ENCODE results near the gene HIBADH. TPM values are rescaled to one million over a fixed set of nuclear protein-coding genes. Genes with fewer than 3 reads are reported as not detected.
"Not testable (repeated sequence)": the region's sequence is repeated elsewhere in the genome, so short reads cannot be mapped to it uniquely, and the experiment has no call there.

Gene HIBADH
- total and polyA plus RNA-seq, 3 donors from 2014 or later, result 49.8 to 77.4 (median 69.9) TPM

DNA sequence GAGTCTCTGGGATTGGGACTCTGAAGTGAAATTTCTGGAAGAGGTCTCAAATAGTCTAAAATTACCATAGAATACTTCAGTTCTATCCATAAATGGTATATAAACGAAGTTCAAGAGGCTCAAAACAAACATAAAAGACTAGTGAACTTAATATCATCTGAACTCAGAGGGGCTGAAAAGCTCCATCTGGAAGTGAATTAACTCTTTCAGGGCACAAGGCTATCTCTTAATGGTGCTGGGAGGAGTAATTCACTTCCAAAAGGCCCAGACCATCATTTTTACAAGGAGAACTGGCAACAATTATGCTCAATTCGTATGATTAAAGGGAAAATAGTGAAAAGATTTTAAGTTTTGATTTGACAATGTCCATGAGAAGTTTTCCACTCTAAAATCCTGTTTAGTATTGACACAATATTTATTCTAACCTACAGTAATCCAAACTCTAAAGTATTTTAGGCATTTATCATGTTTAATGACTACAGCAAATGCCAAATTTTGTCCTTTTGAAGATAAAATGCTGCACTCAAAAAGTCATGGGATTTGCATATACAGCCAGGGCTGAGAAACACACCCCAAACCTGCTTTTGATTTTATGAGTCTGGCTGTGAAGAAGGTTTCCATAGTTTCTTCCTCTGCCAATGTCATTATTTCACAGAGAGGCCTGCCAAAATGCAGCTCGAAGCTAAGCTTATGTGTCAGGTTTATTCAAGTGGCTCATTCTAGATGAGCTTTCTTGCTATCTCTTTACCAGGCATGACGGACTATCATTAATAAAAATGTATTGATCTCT is 143.9 kb downstream of the HIBADH start:
- H3K27ac ChIP-seq, result no peak overlapping the region
- intact Hi-C loops (cut with DNase I; ENCODE audit: low total_unique reads), result no loop called here

DNA sequence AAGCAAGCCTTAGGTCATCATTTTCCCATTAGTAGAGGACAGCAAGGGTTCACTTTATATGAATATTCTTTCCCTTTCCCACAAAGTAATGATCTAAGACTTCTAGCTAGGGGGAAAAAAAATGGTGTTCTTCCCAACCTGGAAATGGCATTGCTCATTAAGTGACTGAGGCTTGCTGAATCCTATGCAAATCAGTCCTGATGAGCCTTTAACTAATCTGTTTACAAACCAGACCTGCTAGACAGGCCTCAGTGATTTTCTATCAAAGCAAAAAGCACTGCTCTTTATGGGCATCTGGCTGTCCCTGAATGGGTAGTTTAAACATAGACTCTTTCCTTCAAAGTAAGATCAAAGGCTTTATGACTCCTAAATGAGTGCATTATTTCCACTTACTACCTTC is 146.3 kb downstream of the HIBADH start:
- DNase-seq, result no peak
- intact Hi-C loops (cut with DNase I; ENCODE audit: low total_unique reads), result no loop called here
- Histone ChIP-seq H3K4me3 (no peak overlapping the region), H3K4me1 (no peaks in the 10 kb centered on the region), H3K27me3 (no peaks in the 10 kb centered on the region), H3K9me3 (no peaks in the 10 kb centered on the region), H3K27ac (no peak overlapping the region), H3K36me3 (ENCODE audit: low read depth, missing control alignments) (no peaks in the 10 kb centered on the region)
- TF ChIP-seq, protein P1, sequence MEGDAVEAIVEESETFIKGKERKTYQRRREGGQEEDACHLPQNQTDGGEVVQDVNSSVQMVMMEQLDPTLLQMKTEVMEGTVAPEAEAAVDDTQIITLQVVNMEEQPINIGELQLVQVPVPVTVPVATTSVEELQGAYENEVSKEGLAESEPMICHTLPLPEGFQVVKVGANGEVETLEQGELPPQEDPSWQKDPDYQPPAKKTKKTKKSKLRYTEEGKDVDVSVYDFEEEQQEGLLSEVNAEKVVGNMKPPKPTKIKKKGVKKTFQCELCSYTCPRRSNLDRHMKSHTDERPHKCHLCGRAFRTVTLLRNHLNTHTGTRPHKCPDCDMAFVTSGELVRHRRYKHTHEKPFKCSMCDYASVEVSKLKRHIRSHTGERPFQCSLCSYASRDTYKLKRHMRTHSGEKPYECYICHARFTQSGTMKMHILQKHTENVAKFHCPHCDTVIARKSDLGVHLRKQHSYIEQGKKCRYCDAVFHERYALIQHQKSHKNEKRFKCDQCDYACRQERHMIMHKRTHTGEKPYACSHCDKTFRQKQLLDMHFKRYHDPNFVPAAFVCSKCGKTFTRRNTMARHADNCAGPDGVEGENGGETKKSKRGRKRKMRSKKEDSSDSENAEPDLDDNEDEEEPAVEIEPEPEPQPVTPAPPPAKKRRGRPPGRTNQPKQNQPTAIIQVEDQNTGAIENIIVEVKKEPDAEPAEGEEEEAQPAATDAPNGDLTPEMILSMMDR (IDR thresholded peaks at IDR 0.05), result no peak
- TF ChIP-seq POLR2A (IDR thresholded peaks at IDR 0.05), result no peak

More for the DNA sequence above, 143.9 kb downstream of the HIBADH start:
- Histone ChIP-seq H3K36me3 (ENCODE audit: low read depth, missing control alignments) (no peaks in the 10 kb centered on the region), H3K4me3 (no peak overlapping the region), H3K27me3 (no peaks in the 10 kb centered on the region), H3K4me1 (no peaks in the 10 kb centered on the region), H3K9me3 (no peaks in the 10 kb centered on the region)
- no peak for DNase-seq
- 62 to 73% methylated on average over 4 of the region's 4 CpGs for WGBS, 2 donors
- TF ChIP-seq POLR2A (IDR thresholded peaks at IDR 0.05), result no peak
- TF ChIP-seq, protein P1 (IDR thresholded peaks at IDR 0.05), result no peak

DNA sequence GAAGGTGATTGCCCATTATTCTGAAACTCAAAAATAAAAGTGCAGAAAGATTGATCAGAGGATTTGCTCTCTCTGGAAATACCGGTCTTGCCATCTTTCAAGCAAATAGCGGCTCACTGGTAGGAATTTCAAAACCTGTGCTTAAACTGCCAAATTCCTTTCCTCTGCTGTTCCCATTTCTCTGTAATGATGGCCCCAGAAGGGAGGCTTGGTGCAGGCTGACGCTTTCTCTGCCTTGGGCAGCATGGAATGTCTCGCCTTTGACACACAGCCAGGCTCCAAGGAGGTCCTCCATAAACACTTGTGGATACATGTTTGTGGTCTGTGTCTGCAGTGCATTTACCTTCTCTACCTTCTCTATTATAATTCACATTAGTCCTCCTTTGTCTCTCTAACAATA is 146.8 kb downstream of the HIBADH start:
- Histone ChIP-seq H3K36me3 (ENCODE audit: low read depth, missing control alignments) (no peaks in the 10 kb centered on the region), H3K27ac (no peak overlapping the region), H3K4me3 (no peak overlapping the region), H3K4me1 (no peaks in the 10 kb centered on the region), H3K9me3 (no peaks in the 10 kb centered on the region), H3K27me3 (no peaks in the 10 kb centered on the region)
- DNase-seq, result no peak
- intact Hi-C loops (cut with DNase I; ENCODE audit: low total_unique reads), result no loop called here
- TF ChIP-seq, protein P1 (IDR thresholded peaks at IDR 0.05), result no peak
- TF ChIP-seq POLR2A (IDR thresholded peaks at IDR 0.05), result no peak
- WGBS, 2 donors, result 79 to 96% methylated on average over 4 of the region's 4 CpGs

DNA sequence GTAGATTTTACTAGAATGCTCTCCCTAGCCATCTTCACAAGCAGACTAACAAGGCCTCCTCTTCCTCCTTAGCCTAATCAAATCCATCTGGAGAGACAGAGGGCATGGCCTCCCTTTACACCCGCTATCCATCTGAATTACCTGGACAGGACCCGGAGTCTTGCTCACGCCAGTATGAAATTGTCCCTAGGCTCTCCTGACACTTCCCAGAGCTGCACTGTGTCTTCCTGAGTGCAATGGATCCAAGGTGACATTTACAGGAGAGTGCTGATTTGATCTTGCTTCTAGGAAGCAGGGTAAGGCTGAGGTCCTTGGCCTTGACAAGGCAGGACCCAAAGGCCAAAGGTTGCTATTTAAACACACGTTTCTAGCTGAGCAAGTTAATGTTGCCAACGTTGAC is 147.8 kb downstream of the HIBADH start:
- H3K36me3 ChIP-seq (ENCODE audit: low read depth, missing control alignments), result no peaks in the 10 kb centered on the region
- WGBS, 2 donors, result 73 to 78% methylated on average over 5 of the region's 5 CpGs
- intact Hi-C loops (cut with DNase I; ENCODE audit: low total_unique reads), result no loop called here
- H3K4me1 ChIP-seq, result no peaks in the 10 kb centered on the region
- no peak overlapping the region for H3K4me3 ChIP-seq
- TF ChIP-seq, protein P1 (IDR thresholded peaks at IDR 0.05), result no peak
- no peak for TF ChIP-seq POLR2A (IDR thresholded peaks at IDR 0.05)
- no peaks in the 10 kb centered on the region for H3K9me3 ChIP-seq
- DNase-seq, result no peak
- no peak overlapping the region for H3K27ac ChIP-seq
- H3K27me3 ChIP-seq, result no peaks in the 10 kb centered on the region

DNA sequence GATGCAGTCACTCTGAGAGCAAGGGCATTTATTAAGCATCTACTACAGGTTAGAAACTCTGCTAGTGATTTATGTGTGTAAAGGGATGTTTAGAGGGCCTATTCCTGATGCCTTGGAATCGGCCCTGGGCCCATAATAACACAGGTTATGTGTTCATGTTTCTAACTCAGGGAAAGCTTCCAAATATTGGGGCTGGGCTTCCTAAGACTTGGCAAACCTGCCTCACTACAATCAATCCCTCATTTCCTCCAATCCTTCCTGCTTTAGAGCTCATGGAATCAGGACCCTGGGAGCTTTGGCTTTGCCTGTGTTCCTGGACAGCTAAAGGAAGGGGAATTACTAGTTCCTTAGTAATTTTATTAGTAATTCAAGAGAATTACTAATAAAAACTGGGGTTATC is 148.8 kb downstream of the HIBADH start:
- WGBS, 2 donors, result 76 to 100% methylated on average over 1 of the region's 1 CpG
- intact Hi-C loops (cut with DNase I; ENCODE audit: low total_unique reads), result no loop called here

DNA sequence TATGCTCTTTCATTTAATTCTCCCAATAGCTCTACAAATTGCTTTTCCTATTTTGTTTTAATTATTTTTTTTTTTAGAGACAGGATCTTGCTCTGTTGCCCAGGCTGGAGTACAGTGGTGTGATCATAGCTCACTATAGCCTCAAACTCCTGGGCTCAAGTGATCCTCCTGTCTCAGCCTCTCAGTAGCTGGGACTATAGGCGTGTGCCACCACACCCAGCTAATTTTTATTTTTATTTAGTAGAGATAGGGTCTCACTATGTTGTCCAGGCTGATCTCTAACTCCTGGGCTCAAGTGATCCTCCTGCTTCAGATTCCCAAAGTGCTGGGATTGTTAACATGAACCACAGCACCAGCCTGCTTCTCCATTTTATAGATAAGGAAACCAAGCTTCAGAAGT is 151.3 kb downstream of the HIBADH start:
- H3K9me3 ChIP-seq; H3K4me1 ChIP-seq; H3K4me3 ChIP-seq; H3K27me3 ChIP-seq; H3K27ac ChIP-seq; intact Hi-C loops (cut with DNase I; ENCODE audit: low total_unique reads); DNase-seq; H3K36me3 ChIP-seq (ENCODE audit: low read depth, missing control alignments): not testable (repeated sequence)
- 89 to 94% methylated on average over 1 of the region's 1 CpG for WGBS, 2 donors

More for the DNA sequence above, 148.8 kb downstream of the HIBADH start:
- Histone ChIP-seq H3K4me3 (no peak overlapping the region), H3K27me3 (no peaks in the 10 kb centered on the region), H3K27ac (no peak overlapping the region), H3K36me3 (ENCODE audit: low read depth, missing control alignments) (no peaks in the 10 kb centered on the region), H3K4me1 (no peaks in the 10 kb centered on the region), H3K9me3 (no peaks in the 10 kb centered on the region)
- no peak for TF ChIP-seq POLR2A (IDR thresholded peaks at IDR 0.05)
- TF ChIP-seq, protein P1 (IDR thresholded peaks at IDR 0.05), result no peak
- no peak for DNase-seq

Data from testis (tissue), 3 donors.